HepG2 (cell line): ENCODE measurements around the gene CAMTA1. TPM values are rescaled to one million over a fixed set of nuclear protein-coding genes. Genes with fewer than 3 reads are reported as not detected.
A peak's percentile ranks its signal among the peaks of the same experiment; 100 is the strongest.

ENCODE experiments used
- ARNTL ChIP-seq: sonication (generic); formaldehyde crosslinking; IDR thresholded peaks from 2 replicates; pipeline ENCODE4 v1.4.0; 2020; ENCODE audit warnings: mild to moderate bottlenecking, missing genetic modification reagents
- ASH2L ChIP-seq: fragments of 300-600, 200-600 bp; sonication (generic); IDR thresholded peaks from 2 replicates; pipeline ENCODE4 v1.7.0; 2017; ENCODE audit warnings: low read depth, mild to moderate bottlenecking, moderate library complexity, mixed read lengths, low read length; ENCODE audit not compliant: insufficient read length
- CENPBD1 ChIP-seq: sonication (generic); formaldehyde crosslinking; IDR thresholded peaks from 2 replicates; pipeline ENCODE4 v1.8.0; 2022; ENCODE audit warnings: missing genetic modification reagents, low read depth, mild to moderate bottlenecking, borderline replicate concordance
- ESRRA ChIP-seq: sonication (generic); formaldehyde crosslinking; IDR thresholded peaks from 2 replicates; pipeline ENCODE4 v1.5.1; 2020; ENCODE audit warnings: mild to moderate bottlenecking, low read depth, missing genetic modification reagents
- HINFP ChIP-seq: sonication (generic); formaldehyde crosslinking; IDR thresholded peaks from 2 replicates; pipeline ENCODE4 v1.4.0; 2020; ENCODE audit warnings: low read depth, mild to moderate bottlenecking, missing genetic modification reagents
- IKZF4 ChIP-seq: sonication (generic); formaldehyde crosslinking; IDR thresholded peaks from 2 replicates; pipeline ENCODE4 v1.5.1; 2020; ENCODE audit warnings: borderline replicate concordance, mild to moderate bottlenecking, low read depth, missing genetic modification reagents; ENCODE audit errors: not compliant biosample characterization
- KAT7 ChIP-seq: IDR thresholded peaks from 2 replicates; pipeline ENCODE4 v1.6.1; 2018; ENCODE audit warnings: borderline replicate concordance, missing compliant biosample characterization
- MATR3 ChIP-seq: sonication (generic); formaldehyde crosslinking; IDR thresholded peaks from 2 replicates; pipeline ENCODE4 v1.4.0; 2020; ENCODE audit warnings: missing genetic modification reagents
- NCOA2 ChIP-seq: sonication (generic); formaldehyde crosslinking; IDR thresholded peaks from 2 replicates; pipeline ENCODE4 v1.8.0; 2022; ENCODE audit warnings: inconsistent platforms
- NFYC ChIP-seq: IDR thresholded peaks from 2 replicates; pipeline ENCODE4 v1.6.1; 2016; ENCODE audit warnings: missing genetic modification reagents, missing compliant biosample characterization
- RFX3 ChIP-seq: IDR thresholded peaks from 2 replicates; pipeline ENCODE4 v1.6.1; 2016; ENCODE audit warnings: missing biosample characterization, missing genetic modification reagents
- SALL2 ChIP-seq: sonication (generic); formaldehyde crosslinking; IDR thresholded peaks from 2 replicates; pipeline ENCODE4 v1.8.1; 2023; ENCODE audit warnings: mild to moderate bottlenecking, missing genetic modification reagents, inconsistent platforms
- SMAD1 ChIP-seq: sonication (generic); formaldehyde crosslinking; IDR thresholded peaks from 2 replicates; pipeline ENCODE4 v1.4.0; 2020; ENCODE audit warnings: missing genetic modification reagents, low read depth, mild to moderate bottlenecking, borderline replicate concordance
- TEAD3 ChIP-seq: optimal IDR thresholded peaks from 2 replicates; pipeline ENCODE3; 2016; ENCODE audit warnings: borderline replicate concordance
- ZNF136 ChIP-seq: sonication (generic); formaldehyde crosslinking; IDR thresholded peaks from 2 replicates; pipeline ENCODE4 v1.8.1; 2022; ENCODE audit warnings: low read depth, mild to moderate bottlenecking, moderate library complexity, missing genetic modification reagents
- ZNF766 ChIP-seq: sonication (generic); formaldehyde crosslinking; IDR thresholded peaks from 2 replicates; pipeline ENCODE4 v1.5.0; 2020; ENCODE audit warnings: missing genetic modification reagents, borderline replicate concordance
- ZSCAN12 ChIP-seq: sonication (generic); formaldehyde crosslinking; IDR thresholded peaks from 2 replicates; pipeline ENCODE4 v1.9.0; 2021; ENCODE audit warnings: mild to moderate bottlenecking, missing genetic modification reagents
- ZSCAN9 ChIP-seq: IDR thresholded peaks from 2 replicates; pipeline ENCODE4 v1.6.1; 2016; ENCODE audit warnings: borderline replicate concordance
- polyA plus RNA-seq, 8 experiments: library from polyadenylated mRNA; depleted of rRNA in 3 of 8; stranded (reverse) in 7 of 8; unstranded in 1 of 8; fragments of >200 nt; fragmentation: Illumina TruSeq in 4 of 8; extraction: Trizol in 4 of 8; gene quantifications; 2 replicates each; pipeline versions ENCODE4 v1.2.1 to v1.2.3, GENCODE V29; 2011 to 2016; ENCODE audit warnings: low read depth in 4 of 8, missing spikeins in 1 of 8, mixed read lengths in 1 of 8; ENCODE audit not compliant: insufficient read depth in 1 of 8
- total RNA-seq, 5 experiments: library from RNA; depleted of rRNA; stranded (reverse); fragments of >200 nt; fragmentation: Illumina TruSeq; extraction: Trizol; gene quantifications; 2 replicates each; pipeline ENCODE4 v1.2.3, GENCODE V29; 2016; ENCODE audit warnings: low read depth in 1 of 5
- TF ChIP-seq, protein P1 (sequence below): sonication (generic); formaldehyde crosslinking; IDR thresholded peaks from 2 replicates; pipeline ENCODE4 v1.4.0; 2020; ENCODE audit warnings: missing genetic modification reagents
- TF ChIP-seq, protein P2 (sequence below), 2 experiments: sonication (generic) in 1 of 2; formaldehyde crosslinking in 1 of 2; IDR thresholded peaks; 2 replicates each; pipeline versions ENCODE4 v1.5.1 to v1.6.1; 2011 to 2020; ENCODE audit warnings: borderline replicate concordance in 1 of 2, low read depth in 1 of 2, low read length in 1 of 2, mild to moderate bottlenecking in 1 of 2, missing genetic modification reagents in 1 of 2, moderate library complexity in 1 of 2
- TF ChIP-seq, protein P3 (sequence below): sonication (generic); formaldehyde crosslinking; IDR thresholded peaks from 2 replicates; pipeline ENCODE4 v1.5.1; 2020; ENCODE audit warnings: mild to moderate bottlenecking, missing genetic modification reagents, moderate library complexity
- TF ChIP-seq, protein P4 (sequence below): sonication (generic); formaldehyde crosslinking; IDR thresholded peaks from 2 replicates; pipeline ENCODE4 v1.4.0; 2020; ENCODE audit warnings: mild to moderate bottlenecking, missing genetic modification reagents

The CAMTA1 gene
- total and polyA plus RNA-seq, 2 of the 13 experiments (the other 11 are each of a cell fraction or from before 2014, with no cell fraction given): 25.0 to 36.4 TPM

DNA sequence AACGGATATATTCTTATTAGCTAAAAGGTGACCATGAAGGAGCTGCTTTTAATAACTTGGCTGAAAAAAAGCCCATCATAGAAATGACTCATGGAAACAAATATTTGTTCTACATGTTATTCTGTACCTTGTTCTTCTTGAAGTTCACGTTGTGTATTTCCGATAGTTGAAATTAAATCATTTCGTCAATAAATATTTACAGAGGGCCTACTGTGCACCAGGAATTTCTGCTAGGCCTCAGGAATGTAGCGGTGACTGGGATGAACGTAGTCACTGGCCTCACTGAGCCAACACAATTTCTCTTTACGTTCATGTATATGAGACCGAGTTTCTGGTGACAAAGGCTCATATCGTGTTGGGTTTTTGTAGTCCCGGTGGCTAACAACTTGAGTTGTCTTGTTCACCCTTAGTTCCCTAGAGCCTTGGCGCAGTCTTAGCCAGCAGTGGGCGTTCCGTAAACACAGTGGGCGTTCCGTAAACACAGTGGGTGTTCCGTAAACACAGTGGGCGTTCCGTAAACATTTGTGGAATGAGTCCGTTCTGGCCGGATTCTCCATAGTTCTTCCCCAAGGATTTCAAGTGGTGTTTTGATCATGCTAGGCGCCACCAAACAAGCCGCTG lies 932.6 kb downstream of the CAMTA1 start (continued):
- TF ChIP-seq ZNF766 (no peak), ZNF136 (CRISPR knock-in tag) (no peak), MATR3 (CRISPR knock-in tag) (no peak), TEAD3 (peak; percentile 46), ASH2L (no peak), ARNTL (CRISPR knock-in tag) (no peak), ZSCAN9 (CRISPR knock-in tag) (no peak), NCOA2 (no peak), IKZF4 (CRISPR knock-in tag) (no peak), KAT7 (CRISPR knock-in tag) (no peak), RFX3 (CRISPR knock-in tag) (no peak), HINFP (CRISPR knock-in tag) (no peak), ZSCAN12 (CRISPR knock-in tag) (no peak), ESRRA (CRISPR knock-in tag) (no peak), SMAD1 (no peak), NFYC (no peak), SALL2 (CRISPR knock-in tag) (no peak), CENPBD1 (no peak)
- TF ChIP-seq, protein P1, sequence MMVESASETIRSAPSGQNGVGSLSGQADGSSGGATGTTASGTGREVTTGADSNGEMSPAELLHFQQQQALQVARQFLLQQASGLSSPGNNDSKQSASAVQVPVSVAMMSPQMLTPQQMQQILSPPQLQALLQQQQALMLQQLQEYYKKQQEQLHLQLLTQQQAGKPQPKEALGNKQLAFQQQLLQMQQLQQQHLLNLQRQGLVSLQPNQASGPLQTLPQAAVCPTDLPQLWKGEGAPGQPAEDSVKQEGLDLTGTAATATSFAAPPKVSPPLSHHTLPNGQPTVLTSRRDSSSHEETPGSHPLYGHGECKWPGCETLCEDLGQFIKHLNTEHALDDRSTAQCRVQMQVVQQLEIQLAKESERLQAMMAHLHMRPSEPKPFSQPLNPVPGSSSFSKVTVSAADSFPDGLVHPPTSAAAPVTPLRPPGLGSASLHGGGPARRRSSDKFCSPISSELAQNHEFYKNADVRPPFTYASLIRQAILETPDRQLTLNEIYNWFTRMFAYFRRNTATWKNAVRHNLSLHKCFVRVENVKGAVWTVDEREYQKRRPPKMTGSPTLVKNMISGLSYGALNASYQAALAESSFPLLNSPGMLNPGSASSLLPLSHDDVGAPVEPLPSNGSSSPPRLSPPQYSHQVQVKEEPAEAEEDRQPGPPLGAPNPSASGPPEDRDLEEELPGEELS (CRISPR knock-in tag): peak; percentile 79
- TF ChIP-seq, protein P2, sequence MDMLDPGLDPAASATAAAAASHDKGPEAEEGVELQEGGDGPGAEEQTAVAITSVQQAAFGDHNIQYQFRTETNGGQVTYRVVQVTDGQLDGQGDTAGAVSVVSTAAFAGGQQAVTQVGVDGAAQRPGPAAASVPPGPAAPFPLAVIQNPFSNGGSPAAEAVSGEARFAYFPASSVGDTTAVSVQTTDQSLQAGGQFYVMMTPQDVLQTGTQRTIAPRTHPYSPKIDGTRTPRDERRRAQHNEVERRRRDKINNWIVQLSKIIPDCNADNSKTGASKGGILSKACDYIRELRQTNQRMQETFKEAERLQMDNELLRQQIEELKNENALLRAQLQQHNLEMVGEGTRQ (IDR thresholded peaks at IDR 0.05; ENCODE audit: low read depth, low read length): no peak
- TF ChIP-seq, protein P2 (CRISPR knock-in tag; IDR thresholded peaks at IDR 0.05; ENCODE audit: borderline replicate concordance): no peak
- TF ChIP-seq, protein P3, sequence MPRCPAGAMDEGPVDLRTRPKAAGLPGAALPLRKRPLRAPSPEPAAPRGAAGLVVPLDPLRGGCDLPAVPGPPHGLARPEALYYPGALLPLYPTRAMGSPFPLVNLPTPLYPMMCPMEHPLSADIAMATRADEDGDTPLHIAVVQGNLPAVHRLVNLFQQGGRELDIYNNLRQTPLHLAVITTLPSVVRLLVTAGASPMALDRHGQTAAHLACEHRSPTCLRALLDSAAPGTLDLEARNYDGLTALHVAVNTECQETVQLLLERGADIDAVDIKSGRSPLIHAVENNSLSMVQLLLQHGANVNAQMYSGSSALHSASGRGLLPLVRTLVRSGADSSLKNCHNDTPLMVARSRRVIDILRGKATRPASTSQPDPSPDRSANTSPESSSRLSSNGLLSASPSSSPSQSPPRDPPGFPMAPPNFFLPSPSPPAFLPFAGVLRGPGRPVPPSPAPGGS (CRISPR knock-in tag): no peak
- TF ChIP-seq, protein P4, sequence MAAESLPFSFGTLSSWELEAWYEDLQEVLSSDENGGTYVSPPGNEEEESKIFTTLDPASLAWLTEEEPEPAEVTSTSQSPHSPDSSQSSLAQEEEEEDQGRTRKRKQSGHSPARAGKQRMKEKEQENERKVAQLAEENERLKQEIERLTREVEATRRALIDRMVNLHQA (CRISPR knock-in tag): no peak
